ENCODE data around the gene HOXC5. TPM values are rescaled to one million over a fixed set of nuclear protein-coding genes. Genes with fewer than 3 reads are reported as not detected.

Gene HOXC5
- total RNA-seq, 1 donor from 2014 or later, result not detected

GRCh38 chr12:54033106-54033979, 493 bp downstream of the HOXC5 start:
- peaks cover 7% of the 10 kb centered on the region for H3K9me3 ChIP-seq (ENCODE audit: insufficient read depth, low read depth, low read length)
- no peaks in the 10 kb centered on the region for H3K79me2 ChIP-seq (ENCODE audit: insufficient read depth, low read length)
- no peaks in the 10 kb centered on the region for H3K4me1 Mint-ChIP-seq (ENCODE audit: low read depth, unreplicated experiment)
- peaks cover 79% of the 10 kb centered on the region for H3K27me3 Mint-ChIP-seq (ENCODE audit: low read depth, unreplicated experiment)
- H3K27ac ChIP-seq (ENCODE audit: low read depth, low read length), result no peak overlapping the region
- peaks cover 34% of the 10 kb centered on the region for H3K9me3 Mint-ChIP-seq (ENCODE audit: unreplicated experiment)
- TF ChIP-seq CTCF (IDR thresholded peaks at IDR 0.05; ENCODE audit: insufficient read depth, low read depth, low read length) (no peak), EZH2 (IDR thresholded peaks at IDR 0.05; ENCODE audit: insufficient read depth, low read length) (no peak)
- no peaks in the 10 kb centered on the region for H3K4me1 ChIP-seq (ENCODE audit: insufficient read depth, low read length)
- no peak overlapping the region for H2AFZ ChIP-seq (ENCODE audit: low read depth, low read length)
- no peak for DNase-seq (ENCODE audit: low read depth)
- no peaks in the 10 kb centered on the region for H3K36me3 ChIP-seq (ENCODE audit: insufficient read depth, low read length)
- peaks cover 73% of the 10 kb centered on the region for H3K27me3 ChIP-seq (ENCODE audit: insufficient read depth, low read length)
- H3K4me3 Mint-ChIP-seq (ENCODE audit: unreplicated experiment), result no peak overlapping the region
- no peak for FAIRE-seq
- peaks cover 2% of the 10 kb centered on the region for H3K36me3 Mint-ChIP-seq (ENCODE audit: low read depth, unreplicated experiment)
- H3K4me2 ChIP-seq (ENCODE audit: low read length), result peak overlapping the region; percentile 19
- no peaks in the 10 kb centered on the region for H4K20me1 ChIP-seq (ENCODE audit: insufficient read depth, low read length)
- no peak overlapping the region for H3K9ac ChIP-seq (ENCODE audit: low read length)
- H3K27ac Mint-ChIP-seq (ENCODE audit: unreplicated experiment), result no peak overlapping the region
- no peak overlapping the region for H3K4me3 ChIP-seq (ENCODE audit: insufficient read depth, low read depth, low read length)

GRCh38 chr12:54033980-54034784, 1.3 kb downstream of the HOXC5 start:
- peaks cover 30% of the 10 kb centered on the region for H3K9me3 Mint-ChIP-seq (ENCODE audit: unreplicated experiment)
- Histone ChIP-seq H3K9ac (ENCODE audit: low read length) (no peak overlapping the region), H3K27ac (ENCODE audit: low read depth, low read length) (no peak overlapping the region), H3K27me3 (ENCODE audit: insufficient read depth, low read length) (peaks cover 74% of the 10 kb centered on the region), H2AFZ (ENCODE audit: low read depth, low read length) (no peak overlapping the region), H3K4me3 (ENCODE audit: insufficient read depth, low read depth, low read length) (no peak overlapping the region), H4K20me1 (ENCODE audit: insufficient read depth, low read length) (no peaks in the 10 kb centered on the region), H3K4me2 (ENCODE audit: low read length) (no peak overlapping the region), H3K79me2 (ENCODE audit: insufficient read depth, low read length) (no peaks in the 10 kb centered on the region), H3K36me3 (ENCODE audit: insufficient read depth, low read length) (no peaks in the 10 kb centered on the region), H3K4me1 (ENCODE audit: insufficient read depth, low read length) (no peaks in the 10 kb centered on the region), H3K9me3 (ENCODE audit: insufficient read depth, low read depth, low read length) (peaks cover 7% of the 10 kb centered on the region)
- no peaks in the 10 kb centered on the region for H3K4me1 Mint-ChIP-seq (ENCODE audit: low read depth, unreplicated experiment)
- FAIRE-seq, result no peak
- peaks cover 83% of the 10 kb centered on the region for H3K27me3 Mint-ChIP-seq (ENCODE audit: low read depth, unreplicated experiment)
- DNase-seq (ENCODE audit: low read depth), result no peak
- no peak overlapping the region for H3K27ac Mint-ChIP-seq (ENCODE audit: unreplicated experiment)
- H3K4me3 Mint-ChIP-seq (ENCODE audit: unreplicated experiment), result no peak overlapping the region
- peak; percentile 85 for TF ChIP-seq EZH2 (IDR thresholded peaks at IDR 0.05; ENCODE audit: insufficient read depth, low read length)
- TF ChIP-seq CTCF (IDR thresholded peaks at IDR 0.05; ENCODE audit: insufficient read depth, low read depth, low read length), result no peak
- peaks cover 2% of the 10 kb centered on the region for H3K36me3 Mint-ChIP-seq (ENCODE audit: low read depth, unreplicated experiment)
